H9 (cell line): ENCODE measurements around the gene RBM7. TPM values are rescaled to one million over a fixed set of nuclear protein-coding genes. Genes with fewer than 3 reads are reported as not detected.

Source experiments
- DNase-seq: peaks from one replicate; pipeline ENCODE4 v3.0.0-alpha.2; 2017
- H2AFZ ChIP-seq: one replicate; pipeline ENCODE4 v1.6.1; 2013; ENCODE audit warnings: mild to moderate bottlenecking, low read length, control low read depth, moderate library complexity
- H2AK5ac ChIP-seq: 2 replicates; pipeline ENCODE4 v1.6.1; 2013; ENCODE audit warnings: low read length, control low read depth, mixed read lengths; ENCODE audit not compliant: insufficient read length
- H2BK120ac ChIP-seq: one replicate; pipeline ENCODE4 v1.6.1; 2013; ENCODE audit warnings: low read depth, mild to moderate bottlenecking, low read length, control low read depth, inconsistent platforms; ENCODE audit not compliant: poor library complexity, severe bottlenecking
- H2BK12ac ChIP-seq: 2 replicates; pipeline ENCODE4 v1.6.1; 2013; ENCODE audit warnings: low read length, control low read depth, mixed read lengths, low read depth; ENCODE audit not compliant: insufficient read length
- H2BK15ac ChIP-seq: 2 replicates; pipeline ENCODE4 v1.6.1; 2013; ENCODE audit warnings: low read depth, low read length, control low read depth
- H2BK20ac ChIP-seq: one replicate; pipeline ENCODE4 v1.6.1; 2013; ENCODE audit warnings: low read depth, mild to moderate bottlenecking, low read length, control low read depth, inconsistent platforms; ENCODE audit not compliant: poor library complexity, severe bottlenecking
- H2BK5ac ChIP-seq: 2 replicates; pipeline ENCODE4 v1.6.1; 2013; ENCODE audit warnings: low read length, control low read depth, mixed read lengths; ENCODE audit not compliant: insufficient read length
- H3K14ac ChIP-seq: 2 replicates; pipeline ENCODE4 v1.6.1; 2013; ENCODE audit warnings: low read length, control low read depth; ENCODE audit not compliant: insufficient read depth
- H3K18ac ChIP-seq: 2 replicates; pipeline ENCODE4 v1.6.1; 2013; ENCODE audit warnings: low read depth, mild to moderate bottlenecking, mixed read lengths, low read length, control low read depth; ENCODE audit not compliant: insufficient read length
- H3K23ac ChIP-seq: 2 replicates; pipeline ENCODE4 v1.6.1; 2013; ENCODE audit warnings: low read length, control low read depth, mixed read lengths, low read depth; ENCODE audit not compliant: insufficient read length
- H3K23me2 ChIP-seq: 2 replicates; pipeline ENCODE4 v1.6.1; 2013; ENCODE audit warnings: low read depth, mild to moderate bottlenecking, mixed read lengths, low read length, control low read depth; ENCODE audit not compliant: insufficient read length, poor library complexity, severe bottlenecking
- H3K27ac ChIP-seq: 2 replicates; pipeline ENCODE4 v1.5.1; 2013; ENCODE audit warnings: low read length, control low read depth, mixed read lengths, low read depth; ENCODE audit not compliant: insufficient read length
- H3K27me3 ChIP-seq: 2 replicates; pipeline ENCODE4 v1.6.1; 2013; ENCODE audit warnings: low read length, control low read depth, inconsistent platforms; ENCODE audit not compliant: insufficient read depth
- H3K4ac ChIP-seq: 2 replicates; pipeline ENCODE4 v1.6.1; 2013; ENCODE audit warnings: low read depth, mild to moderate bottlenecking, control low read depth, inconsistent platforms, low read length, moderate library complexity
- H3K4me1 ChIP-seq: 2 replicates; pipeline ENCODE4 v1.6.1; 2013; ENCODE audit warnings: low read length, control low read depth, inconsistent platforms; ENCODE audit not compliant: insufficient read depth
- H3K4me2 ChIP-seq: 2 replicates; pipeline ENCODE4 v1.6.1; 2013; ENCODE audit warnings: low read length, control low read depth, mixed read lengths; ENCODE audit not compliant: insufficient read length, insufficient read depth
- H3K56ac ChIP-seq: 2 replicates; pipeline ENCODE4 v1.6.1; 2013; ENCODE audit warnings: low read depth, mild to moderate bottlenecking, mixed read lengths, low read length, control low read depth; ENCODE audit not compliant: insufficient read length
- H3K79me1 ChIP-seq: 2 replicates; pipeline ENCODE4 v1.6.1; 2013; ENCODE audit warnings: low read depth, mild to moderate bottlenecking, moderate library complexity, low read length, control low read depth, inconsistent platforms; ENCODE audit not compliant: insufficient read depth, poor library complexity, severe bottlenecking
- H3K79me2 ChIP-seq: 2 replicates; pipeline ENCODE4 v1.6.1; 2013; ENCODE audit warnings: low read length, control low read depth, inconsistent platforms; ENCODE audit not compliant: insufficient read depth
- H3K9ac ChIP-seq: 2 replicates; pipeline ENCODE4 v1.6.1; 2013; ENCODE audit warnings: low read length, control low read depth, mixed read lengths; ENCODE audit not compliant: insufficient read length; ENCODE audit errors: extremely low read depth
- H3K9me3 ChIP-seq: one replicate; pipeline ENCODE4 v1.6.1; 2013; ENCODE audit warnings: low read depth, low read length, inconsistent platforms; ENCODE audit not compliant: control insufficient read depth
- H3T11ph ChIP-seq: one replicate; pipeline ENCODE4 v1.6.1; 2013; ENCODE audit warnings: mild to moderate bottlenecking, low read length, control low read depth, inconsistent platforms
- H4K20me1 ChIP-seq: one replicate; pipeline ENCODE4 v1.6.1; 2013; ENCODE audit not compliant: control insufficient read depth, insufficient read length, insufficient read depth
- H4K5ac ChIP-seq: 2 replicates; pipeline ENCODE4 v1.6.1; 2013; ENCODE audit warnings: low read depth, mild to moderate bottlenecking, mixed read lengths, low read length, control low read depth; ENCODE audit not compliant: insufficient read length
- H4K8ac ChIP-seq: replicated peaks from 2 replicates; pipeline ENCODE4 v1.6.1; 2013; ENCODE audit warnings: low read length, control low read depth, mixed read lengths, low read depth; ENCODE audit not compliant: insufficient read length
- H4K91ac ChIP-seq: 2 replicates; pipeline ENCODE4 v1.6.1; 2013; ENCODE audit warnings: low read depth, mild to moderate bottlenecking, moderate library complexity, mixed read lengths, low read length, control low read depth; ENCODE audit not compliant: insufficient read length
- H3K27ac Mint-ChIP-seq, 3 experiments: 2 replicates in 2 of 3; 3 replicates in 1 of 3; pipeline ENCODE4 v1.8.0; 2020 to 2021; ENCODE audit warnings: mixed read lengths in 3 of 3, mild to moderate bottlenecking in 1 of 3, moderate library complexity in 1 of 3
- H3K27me3 Mint-ChIP-seq: 2 replicates; pipeline ENCODE4 v1.8.0; 2021; ENCODE audit warnings: low read depth, mild to moderate bottlenecking, moderate library complexity, mixed read lengths
- H3K36me3 Mint-ChIP-seq, 3 experiments: 2 replicates in 2 of 3; 3 replicates in 1 of 3; pipeline ENCODE4 v1.8.0; 2020 to 2021; ENCODE audit warnings: low read depth in 3 of 3, mixed read lengths in 3 of 3; ENCODE audit not compliant: insufficient read depth in 1 of 3
- H3K4me1 Mint-ChIP-seq, 2 experiments: 2 replicates each; pipeline ENCODE4 v1.8.0; 2020; ENCODE audit warnings: mixed read lengths in 2 of 2
- H3K4me3 Mint-ChIP-seq, 2 experiments: 2 replicates in 1 of 2; 3 replicates in 1 of 2; pipeline ENCODE4 v1.8.0; 2020 to 2021; ENCODE audit warnings: mild to moderate bottlenecking in 2 of 2, mixed read lengths in 2 of 2, moderate library complexity in 1 of 2
- H3K9me3 Mint-ChIP-seq, 2 experiments: 2 replicates in 1 of 2; 3 replicates in 1 of 2; pipeline ENCODE4 v1.8.0; 2020; ENCODE audit warnings: mild to moderate bottlenecking in 2 of 2, mixed read lengths in 2 of 2, moderate library complexity in 1 of 2
- WGBS: extraction: QIAGEN DNeasy Blood & Tissue Kit; methylation state at CpG from one replicate; pipeline ENCODE4 v1.1.7; 2013; ENCODE audit warnings: missing lambda C conversion rate, low lambda C conversion rate, mixed read lengths; ENCODE audit not compliant: insufficient read length; ENCODE audit errors: extremely low coverage; 5-methylcytosine and 5-hydroxymethylcytosine counted together
- total RNA-seq: library from RNA; stranded (reverse); gene quantifications from 2 replicates; pipeline ENCODE4 v1.2.1, GENCODE V29; 2021
- TF ChIP-seq, protein P1 (sequence below): fragments of 200-600 bp; sonication (generic); conservative IDR thresholded peaks from 3 replicates; pipeline ENCODE4 v1.8.0; 2021; ENCODE audit warnings: antibody characterized with exemption, mild to moderate bottlenecking

RBM7 gene
- total RNA-seq, 1 experiment from 2014 or later, result 56.4 TPM

DNA sequence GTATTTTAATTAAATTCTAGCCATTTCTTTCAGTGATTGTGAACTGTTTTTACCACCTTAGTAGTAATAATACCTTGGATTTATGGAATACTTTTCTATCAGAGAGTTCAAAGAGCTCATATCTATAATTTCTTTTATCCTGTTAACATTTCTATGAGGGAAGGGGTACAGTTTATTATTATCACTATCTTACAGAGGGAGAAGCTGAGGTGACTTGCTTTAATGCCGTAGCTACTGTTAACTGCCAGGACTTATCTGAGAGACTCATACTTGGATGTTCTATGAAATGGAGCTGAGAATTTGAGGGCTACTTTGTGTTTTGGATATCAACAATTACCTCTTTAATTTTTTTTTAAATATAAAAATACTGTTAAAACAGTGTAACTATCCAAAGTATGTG, 42.1 kb downstream of the RBM7 start:
- DNase-seq, result no peak
- no peak overlapping the region for H3K27ac ChIP-seq
- no peak overlapping the region for H2AK5ac ChIP-seq
- H4K5ac ChIP-seq, result no peak overlapping the region
- peaks cover 3% of the 10 kb centered on the region for H3K23me2 ChIP-seq
- no peak overlapping the region for H3K9ac ChIP-seq
- no peak overlapping the region for H3K23ac ChIP-seq
- Mint-ChIP-seq H3K9me3 (no peaks in the 10 kb centered on the region), H3K4me3 (no peak overlapping the region), H3K27ac (no peak overlapping the region; a peak in 1 of 7 replicates), H3K4me1 (peaks cover 35 to 42% of the 10 kb centered on the region in 2 experiments), H3K36me3 (peaks cover 19 to 43% (median 41%) of the 10 kb centered on the region in 3 experiments; a peak in 6 of 7 replicates), H3K27me3 (no peaks in the 10 kb centered on the region)
- peaks cover 31% of the 10 kb centered on the region; the same call in 1 of the 2 replicates for H3K79me2 ChIP-seq
- no peak overlapping the region for H3K4ac ChIP-seq
- H3K79me1 ChIP-seq, result no peaks in the 10 kb centered on the region
- H2BK120ac ChIP-seq, result no peak overlapping the region
- H3K9me3 ChIP-seq, result no peaks in the 10 kb centered on the region
- no peak overlapping the region for H2BK5ac ChIP-seq
- no peak overlapping the region for H3K18ac ChIP-seq
- H3K14ac ChIP-seq, result no peak overlapping the region
- H2BK20ac ChIP-seq, result no peak overlapping the region
- no peaks in the 10 kb centered on the region for H4K20me1 ChIP-seq
- H2BK15ac ChIP-seq, result no peak overlapping the region
- H4K8ac ChIP-seq, result no peak overlapping the region
- H3K27me3 ChIP-seq, result no peaks in the 10 kb centered on the region
- no peak overlapping the region for H2AFZ ChIP-seq
- no peak overlapping the region for H3T11ph ChIP-seq
- WGBS, result no CpG with 5 or more reads among the region's 1 CpG
- no peak overlapping the region for H2BK12ac ChIP-seq
- peaks cover 4% of the 10 kb centered on the region; the same call in 1 of the 2 replicates for H3K4me1 ChIP-seq
- TF ChIP-seq, protein P1, sequence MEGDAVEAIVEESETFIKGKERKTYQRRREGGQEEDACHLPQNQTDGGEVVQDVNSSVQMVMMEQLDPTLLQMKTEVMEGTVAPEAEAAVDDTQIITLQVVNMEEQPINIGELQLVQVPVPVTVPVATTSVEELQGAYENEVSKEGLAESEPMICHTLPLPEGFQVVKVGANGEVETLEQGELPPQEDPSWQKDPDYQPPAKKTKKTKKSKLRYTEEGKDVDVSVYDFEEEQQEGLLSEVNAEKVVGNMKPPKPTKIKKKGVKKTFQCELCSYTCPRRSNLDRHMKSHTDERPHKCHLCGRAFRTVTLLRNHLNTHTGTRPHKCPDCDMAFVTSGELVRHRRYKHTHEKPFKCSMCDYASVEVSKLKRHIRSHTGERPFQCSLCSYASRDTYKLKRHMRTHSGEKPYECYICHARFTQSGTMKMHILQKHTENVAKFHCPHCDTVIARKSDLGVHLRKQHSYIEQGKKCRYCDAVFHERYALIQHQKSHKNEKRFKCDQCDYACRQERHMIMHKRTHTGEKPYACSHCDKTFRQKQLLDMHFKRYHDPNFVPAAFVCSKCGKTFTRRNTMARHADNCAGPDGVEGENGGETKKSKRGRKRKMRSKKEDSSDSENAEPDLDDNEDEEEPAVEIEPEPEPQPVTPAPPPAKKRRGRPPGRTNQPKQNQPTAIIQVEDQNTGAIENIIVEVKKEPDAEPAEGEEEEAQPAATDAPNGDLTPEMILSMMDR, result no peak
- H3K4me2 ChIP-seq, result no peak overlapping the region
- no peak overlapping the region for H3K56ac ChIP-seq
- H4K91ac ChIP-seq, result no peak overlapping the region
